HEK293 (cell line): ENCODE measurements around the gene DLG3.

ENCODE experiments used
- CTCF ChIA-PET: fragments of 350-600 bp; formaldehyde crosslinking; extraction: SDS; loops from one replicate; lab custom pipeline; 2021; ENCODE audit warnings: antibody characterized with exemption; lab: Yijun Ruan, JAX
- POLR2A ChIA-PET: fragments of 300-600 bp; formaldehyde crosslinking; extraction: SDS; loops from one replicate; lab custom pipeline; 2020; ENCODE audit warnings: antibody characterized with exemption, inconsistent platforms; lab: Yijun Ruan, JAX
- H3K27ac ChIP-seq: fragments of 200-500 bp; sonication (Bioruptor generic); 2 replicates; pipeline ENCODE4 v1.5.1; 2014; ENCODE audit warnings: low read depth, low read length, control low read depth, inconsistent platforms; ENCODE audit errors: extremely low read depth
- H3K36me3 ChIP-seq, 2 experiments: fragments of 200-500 bp in 1 of 2; sonication (Bioruptor generic) in 1 of 2; 1 replicate in 1 of 2; 2 replicates in 1 of 2; pipeline ENCODE4 v1.5.1; 2014 to 2017; ENCODE audit warnings: inconsistent platforms in 2 of 2, low read length in 2 of 2; ENCODE audit not compliant: control insufficient read depth in 2 of 2, insufficient read depth in 1 of 2
- H3K4me1 ChIP-seq: fragments of 200-500 bp; sonication (Bioruptor generic); 2 replicates; pipeline ENCODE4 v1.5.1; 2014; ENCODE audit warnings: mild to moderate bottlenecking, low read length, inconsistent platforms; ENCODE audit not compliant: control insufficient read depth, insufficient read depth
- H3K4me3 ChIP-seq: 2 replicates; pipeline ENCODE4 v1.5.1; 2011; ENCODE audit warnings: low read depth, mild to moderate bottlenecking, control low read depth, low read length, moderate library complexity
- H3K9me3 ChIP-seq: fragments of 200-500 bp; sonication (Bioruptor generic); 2 replicates; pipeline ENCODE4 v1.5.1; 2014; ENCODE audit warnings: low read depth, low read length, inconsistent platforms; ENCODE audit not compliant: control insufficient read depth, insufficient read depth
- BCL11A ChIP-seq: fragments of 450-650 bp; formaldehyde crosslinking; IDR thresholded peaks from 2 replicates; pipeline ENCODE4 v1.5.1; 2016; ENCODE audit warnings: low read depth, missing biosample characterization, missing genetic modification characterization
- INSM2 ChIP-seq: fragments of 450-650 bp; formaldehyde crosslinking; IDR thresholded peaks from 2 replicates; pipeline ENCODE4 v1.5.1; 2016; ENCODE audit warnings: missing biosample characterization, missing genetic modification characterization
- KLF9 ChIP-seq: fragments of 450-650 bp; formaldehyde crosslinking; IDR thresholded peaks from 2 replicates; pipeline ENCODE4 v1.5.1; 2016; ENCODE audit warnings: missing biosample characterization, missing genetic modification characterization, low read depth
- ZFHX2 ChIP-seq: fragments of 450-650 bp; formaldehyde crosslinking; conservative IDR thresholded peaks from 2 replicates; pipeline ENCODE4 v1.5.1; 2016; ENCODE audit warnings: missing biosample characterization, missing genetic modification characterization
- ZIC2 ChIP-seq: fragments of 450-650 bp; formaldehyde crosslinking; IDR thresholded peaks from 2 replicates; pipeline ENCODE4 v1.5.1; 2016; ENCODE audit warnings: missing biosample characterization, missing genetic modification characterization
- ZNF148 ChIP-seq: fragments of 450-650 bp; formaldehyde crosslinking; IDR thresholded peaks from 2 replicates; pipeline ENCODE4 v1.5.0; 2017; ENCODE audit warnings: missing biosample characterization, missing genetic modification characterization, borderline replicate concordance
- ZNF169 ChIP-seq: fragments of 450-650 bp; formaldehyde crosslinking; IDR thresholded peaks from 2 replicates; pipeline ENCODE4 v1.5.1; 2016; ENCODE audit warnings: missing biosample characterization, missing genetic modification characterization
- ZNF248 ChIP-seq: fragments of 450-650 bp; formaldehyde crosslinking; IDR thresholded peaks from 2 replicates; pipeline ENCODE4 v1.5.1; 2017; ENCODE audit warnings: missing biosample characterization, missing genetic modification characterization
- ZNF280C ChIP-seq: fragments of 450-650 bp; formaldehyde crosslinking; IDR thresholded peaks from 2 replicates; pipeline ENCODE4 v1.5.1; 2016; ENCODE audit warnings: missing biosample characterization, missing genetic modification characterization
- ZNF335 ChIP-seq: fragments of 450-650 bp; formaldehyde crosslinking; conservative IDR thresholded peaks from 2 replicates; pipeline ENCODE4 v1.5.1; 2016; ENCODE audit warnings: missing biosample characterization, missing genetic modification characterization
- ZNF521 ChIP-seq: fragments of 450-650 bp; formaldehyde crosslinking; IDR thresholded peaks from 2 replicates; pipeline ENCODE4 v1.5.1; 2017; ENCODE audit warnings: missing biosample characterization, mild to moderate bottlenecking, missing genetic modification characterization
- ZNF660 ChIP-seq: fragments of 450-650 bp; IDR thresholded peaks from 2 replicates; pipeline ENCODE4 v1.5.1; 2018; ENCODE audit warnings: missing biosample characterization, mild to moderate bottlenecking, missing genetic modification characterization

The DLG3 gene

GRCh38 chrX:70434914-70435586, 9.6 kb upstream of the DLG3 start:
- H3K27ac ChIP-seq, result no peak overlapping the region
- CTCF ChIA-PET, result interaction anchor here (1.3 to 1.7 kb wide), 5 partner anchors 10 to 230 kb away, joined by 3 to 8 read pairs (median 7); no protein-coding TSS in a partner anchor

GRCh38 chrX:70436343-70436742, 8.3 kb upstream of the DLG3 start:
- Histone ChIP-seq H3K36me3 (no peaks in the 10 kb centered on the region), H3K4me3 (no peak overlapping the region), H3K9me3 (no peaks in the 10 kb centered on the region), H3K4me1 (peaks cover 2% of the 10 kb centered on the region; the same call in 1 of the 2 replicates), H3K27ac (no peak overlapping the region)
- POLR2A ChIA-PET, result no interaction called here
- CTCF ChIA-PET, result interaction anchor here (0.6 to 1.7 kb wide), 5 partner anchors 11 to 295 kb away, joined by 3 to 8 read pairs (median 4); no protein-coding TSS in a partner anchor
- 0 out of 2 replicates have a peak, but pooled peaks have one; percentile 14 for TF ChIP-seq ZIC2 (tag by site-specific recombination)
- no peak for TF ChIP-seq KLF9

More at GRCh38 chrX:70434914-70435586, 9.6 kb upstream of the DLG3 start:
- H3K4me3 ChIP-seq, result peak overlapping the region; percentile 39
- H3K9me3 ChIP-seq, result no peaks in the 10 kb centered on the region
- no peaks in the 10 kb centered on the region for H3K36me3 ChIP-seq
- TF ChIP-seq ZNF280C (tag by site-specific recombination) (no peak), ZNF660 (tag by site-specific recombination) (no peak), ZNF335 (0 out of 2 replicates have a peak, but pooled peaks have one; percentile 52), ZNF148 (tag by site-specific recombination) (no peak), ZNF521 (tag by site-specific recombination) (no peak), BCL11A (tag by site-specific recombination) (no peak), ZNF248 (tag by site-specific recombination) (0 out of 2 replicates have a peak, but pooled peaks have one; percentile 15), INSM2 (0 out of 2 replicates have a peak, but pooled peaks have one; percentile 0)
- POLR2A ChIA-PET, result interaction anchor here (1.0 kb wide), 1 partner anchor 17 kb away, joined by 4 read pairs; no protein-coding TSS in a partner anchor
- H3K4me1 ChIP-seq, result peaks cover 2% of the 10 kb centered on the region; the same call in 1 of the 2 replicates

- POLR2A ChIA-PET, result no interaction called here
Measured at GRCh38 chrX:70437011-70437410, 7.6 kb upstream of the DLG3 start.

More at GRCh38 chrX:70437011-70437410, 7.6 kb upstream of the DLG3 start:
- Histone ChIP-seq H3K4me3 (no peak overlapping the region), H3K36me3 (no peaks in the 10 kb centered on the region), H3K9me3 (no peaks in the 10 kb centered on the region), H3K27ac (no peak overlapping the region), H3K4me1 (peaks cover 2% of the 10 kb centered on the region; the same call in 1 of the 2 replicates)
- TF ChIP-seq ZNF169 (tag by site-specific recombination) (no peak), ZFHX2 (tag by site-specific recombination) (no peak)
- CTCF ChIA-PET, result interaction anchor here (0.6 kb wide), 1 partner anchor 229 kb away, joined by 3 read pairs; no protein-coding TSS in a partner anchor
